Stimulated activated CD4-positive, alpha-beta T cell treated with anti-CD3 and anti-CD28 coated beads, TNF-alpha, amount 100 ng/mL, for 24 hours (primary cell): Measurements from ENCODE around the gene ITIH2.
"Not testable (repeated sequence)": the region's sequence is repeated elsewhere in the genome, so short reads cannot be mapped to it uniquely, and the experiment has no call there.

ENCODE experiments used
- DNase-seq, 3 experiments: peaks; one replicate each; pipeline ENCODE4 v3.0.0-alpha.2; 2020; ENCODE audit warnings: low read depth in 3 of 3

Gene ITIH2

DNA sequence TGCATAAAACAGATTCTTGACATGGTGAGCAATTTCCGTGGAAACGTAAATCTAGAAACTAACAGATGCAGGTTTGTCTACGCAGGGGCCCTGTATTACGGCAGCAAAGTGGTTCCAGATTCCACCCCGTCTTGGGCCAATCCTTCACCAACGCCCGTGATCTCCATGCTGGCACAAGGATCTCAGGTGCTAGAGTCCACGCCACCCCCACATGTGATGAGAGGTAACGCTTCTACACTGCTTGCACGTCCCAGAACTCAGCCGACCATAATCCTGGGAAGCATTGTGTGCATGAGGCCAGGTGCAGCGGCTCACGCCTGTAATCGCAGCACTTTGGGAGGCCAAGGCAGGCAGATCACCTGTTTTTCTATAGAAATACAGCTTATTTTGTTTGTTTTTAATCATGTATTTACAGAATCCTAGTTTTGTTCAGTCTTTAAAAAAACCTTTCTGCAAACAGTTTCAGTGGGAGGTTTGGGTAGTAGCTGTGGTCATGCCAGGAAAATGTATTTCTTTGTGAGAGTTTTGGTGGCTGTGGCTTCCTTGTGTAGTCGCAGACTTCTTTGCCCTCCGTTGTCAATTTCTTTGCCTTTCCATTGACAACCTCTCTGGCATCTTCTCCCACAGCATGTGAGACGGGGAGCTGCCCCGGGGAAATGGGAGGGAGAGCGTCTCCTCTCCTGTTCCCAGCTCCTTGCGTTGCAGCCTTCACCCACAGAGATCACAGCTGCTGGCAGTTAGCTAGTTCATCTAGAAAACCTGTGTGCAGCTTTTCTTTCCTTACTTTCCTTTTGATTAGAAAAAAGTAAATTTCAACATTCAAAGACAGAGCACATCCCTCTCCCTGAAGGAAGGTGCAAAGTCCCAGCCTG is 35.7 kb downstream of the ITIH2 start:
- no peak for DNase-seq

DNA sequence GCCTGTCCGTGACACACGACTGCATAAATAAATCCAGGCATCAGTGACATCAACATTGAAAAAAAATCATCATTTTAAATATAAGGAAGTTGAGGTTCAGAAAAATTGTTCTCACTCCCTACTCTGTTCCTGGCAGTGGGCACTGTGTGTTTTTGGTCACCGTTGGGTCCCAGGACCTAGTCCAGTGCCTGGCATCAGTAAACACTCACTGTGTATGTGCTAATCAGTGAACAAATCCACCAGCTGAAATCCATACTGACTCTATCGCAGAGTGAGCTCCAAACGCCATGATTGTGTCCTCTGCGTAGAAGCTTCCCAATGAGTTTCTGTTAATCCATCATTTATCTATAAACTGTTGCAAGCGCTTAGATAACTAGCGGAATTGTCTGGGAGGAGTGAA is 41.2 kb downstream of the ITIH2 start:
- DNase-seq: no peak

DNA sequence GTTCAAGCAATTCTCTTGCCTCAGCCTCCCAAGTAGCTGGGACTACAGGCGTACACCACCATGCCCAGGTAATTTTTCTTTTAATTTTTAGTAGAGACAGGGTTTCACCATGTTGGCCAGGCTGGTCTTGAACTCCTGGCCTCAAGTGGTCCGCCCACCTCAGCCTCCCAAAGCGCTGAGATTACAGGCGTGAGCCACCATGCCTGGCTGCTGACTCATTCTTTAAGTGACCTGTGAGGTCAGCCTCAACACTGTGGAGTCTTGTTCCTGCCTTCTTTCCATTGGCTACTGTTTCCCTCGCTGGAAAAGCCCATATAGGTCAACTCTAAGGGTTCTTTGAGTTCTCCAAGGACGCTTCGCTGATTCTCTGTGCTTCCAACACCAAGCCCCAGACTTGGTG is 45.5 kb downstream of the ITIH2 start:
- DNase-seq: not testable (repeated sequence)

DNA sequence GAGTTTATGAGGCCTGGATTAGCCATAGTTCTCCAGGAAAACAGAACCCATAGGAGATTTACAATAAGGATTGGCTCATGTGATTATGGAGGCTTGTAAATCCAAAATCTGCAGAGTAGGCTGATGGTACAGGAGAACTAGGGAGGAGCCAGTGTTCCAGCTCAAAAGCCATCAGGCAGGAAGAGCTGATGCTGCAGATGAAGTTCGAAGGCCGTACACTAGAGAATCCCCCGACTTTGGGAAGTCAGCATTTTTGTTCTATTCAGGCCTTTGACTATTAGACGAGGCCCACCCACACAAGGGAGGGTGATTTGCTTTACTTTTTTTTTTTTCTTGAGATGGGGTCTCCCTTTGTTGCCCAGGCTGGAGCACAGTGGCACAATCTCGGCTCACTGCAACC is 47.1 kb downstream of the ITIH2 start:
- no peak for DNase-seq

DNA sequence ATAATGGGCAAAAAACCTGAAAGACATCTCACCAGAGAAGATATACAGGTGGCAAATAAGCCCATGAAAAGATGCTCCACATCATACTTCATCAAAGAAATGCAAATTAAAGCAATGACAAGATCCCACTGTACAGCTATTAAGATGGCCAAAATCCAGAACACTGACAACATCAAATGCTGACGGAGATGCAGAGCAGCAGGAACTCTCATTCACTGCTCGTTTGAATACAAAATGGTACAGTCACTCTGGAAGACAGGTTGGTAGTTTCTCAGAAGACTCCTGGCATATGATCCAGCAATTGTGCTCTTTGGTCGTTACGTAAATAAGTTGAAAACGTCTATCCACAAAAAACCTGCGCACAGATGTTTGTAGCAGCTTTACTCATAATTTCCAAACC is 49.1 kb downstream of the ITIH2 start:
- DNase-seq: no peak

DNA sequence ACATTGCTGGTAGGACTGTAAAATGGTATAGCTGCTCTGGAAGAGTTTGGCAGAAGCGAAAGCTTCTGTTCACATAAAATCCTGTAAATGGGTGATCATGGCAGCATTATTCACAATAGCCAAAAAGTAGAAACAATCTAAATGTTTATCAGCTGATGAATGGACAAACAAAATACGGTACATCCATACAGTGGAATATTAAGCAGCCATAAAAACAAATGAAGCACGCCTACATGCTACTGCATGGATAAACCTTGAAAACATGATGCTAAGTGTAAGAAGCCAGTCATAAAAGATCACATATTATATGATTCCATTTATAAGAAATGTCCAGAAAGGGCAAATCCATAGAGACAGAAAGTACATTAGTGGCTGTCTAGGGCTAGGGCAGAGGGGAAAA is 52.0 kb downstream of the ITIH2 start:
- DNase-seq: no peak

DNA sequence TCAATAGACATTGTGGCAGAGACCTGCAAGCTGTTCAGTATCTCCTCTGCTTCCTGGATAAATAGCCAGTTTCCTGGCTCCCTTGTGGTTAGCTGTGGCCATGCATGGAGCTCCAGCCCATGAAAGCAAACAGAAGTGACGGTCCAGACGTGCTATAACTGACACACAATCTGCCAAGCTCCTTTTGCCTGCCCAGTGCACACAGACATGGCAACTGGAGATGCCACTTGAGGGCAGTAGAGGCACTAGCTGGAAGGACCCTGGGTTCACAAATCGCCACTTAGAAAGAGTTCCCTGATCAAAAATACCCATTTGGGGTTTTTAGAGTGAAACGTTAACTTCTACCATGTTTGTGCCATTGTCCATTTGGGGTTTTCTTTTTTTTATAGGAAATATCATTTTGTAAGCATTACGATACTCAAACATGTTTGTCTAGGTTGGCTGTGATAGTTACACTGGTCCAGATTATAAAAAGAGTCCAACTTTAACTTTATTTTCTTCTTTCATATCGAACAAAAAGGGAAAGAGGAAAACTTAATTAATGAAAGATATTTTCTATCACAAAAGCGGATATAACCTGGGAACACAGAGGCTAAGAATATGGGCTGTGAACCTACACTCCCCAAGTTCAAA is 53.4 kb downstream of the ITIH2 start:
- peak in 1 of 3 experiments; percentile 16 for DNase-seq

DNA sequence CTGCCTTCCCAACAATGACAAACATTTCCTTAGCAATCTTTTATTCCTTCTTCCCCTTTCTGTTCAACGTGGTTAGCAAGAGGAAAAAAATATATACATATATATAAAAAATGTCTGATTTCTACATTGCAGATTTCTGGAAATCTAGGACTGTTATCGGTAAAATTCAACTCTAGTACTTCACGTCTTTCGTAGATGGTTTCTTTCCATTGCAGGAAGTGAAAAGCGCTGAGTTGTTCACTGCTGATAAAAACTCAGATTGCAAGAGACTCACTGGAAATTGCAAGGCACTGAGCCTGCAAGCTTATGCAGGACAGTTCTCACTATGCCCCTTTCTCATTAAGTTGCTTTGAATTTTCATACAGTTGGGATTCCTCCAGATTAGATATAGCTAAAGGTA is 60.8 kb downstream of the ITIH2 start:
- DNase-seq: no peak

DNA sequence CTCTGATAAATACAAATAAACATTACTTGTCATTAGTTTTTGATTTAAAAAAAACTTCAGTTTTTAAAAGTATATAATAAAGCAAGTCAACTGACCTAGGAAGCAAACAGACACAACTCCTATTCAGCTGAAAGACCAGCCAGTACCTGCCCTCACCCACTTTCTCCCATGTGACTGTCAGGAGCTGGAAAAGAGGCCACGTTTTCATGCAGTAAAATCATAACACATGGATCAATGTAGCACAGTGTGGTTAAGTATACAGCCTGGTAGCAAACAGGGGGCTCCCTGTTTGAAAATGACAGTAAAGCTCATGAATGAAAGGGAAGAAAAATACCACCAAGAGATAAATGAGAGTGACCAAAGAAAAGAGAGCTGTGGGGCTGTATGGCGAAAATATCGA is 63.1 kb downstream of the ITIH2 start:
- DNase-seq: no peak

DNA sequence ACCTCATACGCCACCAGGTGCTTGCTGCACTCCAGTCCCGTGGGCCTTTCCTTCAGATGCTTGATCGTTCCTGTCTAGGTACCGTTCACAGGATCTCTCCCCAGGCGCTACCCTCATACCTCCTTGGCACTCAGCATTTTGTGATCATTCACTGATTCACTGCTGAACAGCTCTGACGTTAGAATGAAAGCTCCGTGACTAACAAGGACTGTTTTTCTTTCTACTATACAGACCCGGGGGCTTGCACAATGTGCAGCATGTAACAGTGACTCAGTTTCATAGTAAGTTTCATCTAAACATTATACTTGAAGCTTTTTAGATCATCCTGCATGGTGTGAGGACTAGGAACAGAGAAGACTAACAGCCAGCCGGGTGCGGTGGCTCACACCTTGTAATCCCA is 64.1 kb downstream of the ITIH2 start:
- no peak for DNase-seq

DNA sequence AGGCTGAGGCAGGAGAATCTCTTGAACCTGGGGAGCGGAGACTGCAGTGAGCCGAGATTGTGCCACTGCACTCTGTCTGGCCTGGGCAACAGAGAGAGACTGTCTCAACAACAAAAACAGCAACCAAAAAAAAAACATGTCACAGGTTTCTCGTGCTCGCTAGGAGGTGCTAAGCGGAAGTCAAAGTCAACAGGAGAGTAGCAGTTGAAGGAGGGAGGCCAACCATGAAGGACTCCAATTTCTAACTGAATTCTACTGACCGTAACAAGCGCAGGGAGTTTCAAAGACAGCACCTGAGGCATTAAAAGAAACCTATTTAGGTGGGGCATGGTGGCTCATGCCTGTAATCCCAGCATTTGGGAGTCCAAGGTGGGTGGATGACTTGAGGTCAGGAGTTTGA is 65.3 kb downstream of the ITIH2 start:
- DNase-seq: no peak

DNA sequence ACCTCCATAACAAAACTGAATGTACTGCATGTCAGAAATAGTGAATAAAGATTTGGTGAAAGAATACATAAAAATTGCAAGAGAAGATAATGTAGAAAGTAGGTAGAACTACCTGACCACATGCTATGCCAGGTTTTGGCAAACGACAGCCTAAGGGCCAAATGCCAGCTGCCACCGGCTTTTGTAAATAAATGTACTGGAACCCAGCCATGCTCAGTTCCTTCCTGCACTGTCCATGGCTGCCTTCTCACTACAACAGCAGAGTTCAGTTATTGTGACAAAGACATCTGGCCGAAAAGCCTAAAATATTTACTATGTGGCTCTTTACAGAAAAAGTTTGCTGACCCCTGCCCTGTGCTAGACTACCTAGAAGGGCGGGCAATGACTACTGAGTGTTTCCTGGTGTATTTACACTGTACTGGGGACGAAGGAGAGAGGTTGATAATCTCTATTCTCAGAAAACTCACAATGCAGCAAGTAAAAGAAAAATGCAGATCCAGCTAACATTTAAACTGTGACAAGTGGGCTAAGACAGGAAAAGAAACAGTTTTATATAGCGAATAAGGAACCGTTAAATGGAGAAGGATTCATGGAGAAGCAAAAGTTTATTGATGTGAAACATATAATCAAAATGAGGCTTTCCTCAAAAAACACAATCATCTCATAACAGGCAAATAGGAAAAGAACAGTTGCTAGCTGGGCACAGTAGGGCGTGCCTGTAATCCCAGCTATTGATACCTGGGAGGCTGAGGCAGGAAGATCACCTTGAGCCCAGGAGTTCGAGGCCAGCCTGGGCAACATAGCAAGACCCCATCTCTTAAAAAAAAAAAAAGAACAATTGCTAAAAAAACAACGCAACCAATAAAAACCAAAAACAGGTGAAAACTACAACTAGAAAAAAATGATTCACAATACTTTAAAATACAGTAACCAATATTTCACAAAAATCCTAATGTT is 71.0 kb downstream of the ITIH2 start:
- DNase-seq: no peak

DNA sequence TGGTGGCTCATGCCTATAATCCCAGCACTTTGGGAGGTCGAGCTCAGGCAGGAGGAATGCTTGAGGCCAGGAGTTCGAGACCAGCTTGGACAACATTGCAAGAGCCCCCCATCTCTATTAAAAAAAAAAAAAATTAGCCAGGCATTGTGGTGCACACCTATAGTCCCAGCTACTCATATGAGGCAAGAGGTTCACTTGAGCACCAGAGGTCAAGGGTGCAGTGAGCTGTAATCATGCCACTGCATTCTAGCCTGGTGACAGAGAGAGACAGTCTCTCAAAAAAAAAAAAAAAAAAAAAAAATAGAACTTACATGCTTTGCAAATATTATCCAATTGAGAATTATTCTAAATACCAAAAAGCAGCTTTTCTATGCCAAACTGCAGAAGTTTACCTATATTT is 73.7 kb downstream of the ITIH2 start:
- no peak for DNase-seq

DNA sequence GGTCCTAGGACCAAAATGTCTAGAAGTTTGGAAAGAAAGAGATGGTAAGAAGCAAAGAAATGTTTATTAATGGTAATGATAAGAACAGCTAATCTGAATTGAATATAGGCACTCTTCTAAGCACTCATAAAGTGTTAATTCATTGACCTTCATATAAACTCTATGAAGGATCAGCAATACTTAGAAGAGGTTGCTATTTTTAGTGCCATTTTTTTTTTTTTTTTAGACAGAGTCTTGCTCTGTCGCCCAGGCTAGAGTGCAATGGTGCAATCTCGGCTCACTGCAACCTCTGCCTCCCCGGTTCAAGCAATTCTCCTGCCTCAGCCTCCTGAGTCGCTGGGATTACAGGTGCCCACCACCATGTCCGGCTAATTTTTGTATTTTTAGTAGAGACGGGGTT is 79.1 kb downstream of the ITIH2 start:
- DNase-seq: not testable (repeated sequence)

DNA sequence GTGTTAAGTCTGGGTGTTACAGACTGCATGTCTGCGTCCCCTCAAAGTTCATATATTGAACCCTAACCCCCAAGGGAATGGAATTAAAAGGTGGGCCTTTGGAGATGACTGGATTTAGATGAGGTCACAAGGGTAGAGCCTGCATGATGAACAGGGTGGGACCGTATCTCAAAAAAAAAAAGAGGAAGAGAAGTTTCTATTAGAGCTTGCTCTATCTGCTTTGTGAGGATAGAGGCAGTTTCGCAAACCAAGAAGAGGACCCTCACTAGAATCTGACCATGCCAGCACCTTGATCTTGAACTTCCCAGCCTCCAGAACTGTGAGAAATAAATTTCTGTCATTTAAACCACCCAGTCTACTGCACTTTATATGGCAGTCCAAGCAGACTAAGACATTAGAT is 83.3 kb downstream of the ITIH2 start:
- DNase-seq: no peak

DNA sequence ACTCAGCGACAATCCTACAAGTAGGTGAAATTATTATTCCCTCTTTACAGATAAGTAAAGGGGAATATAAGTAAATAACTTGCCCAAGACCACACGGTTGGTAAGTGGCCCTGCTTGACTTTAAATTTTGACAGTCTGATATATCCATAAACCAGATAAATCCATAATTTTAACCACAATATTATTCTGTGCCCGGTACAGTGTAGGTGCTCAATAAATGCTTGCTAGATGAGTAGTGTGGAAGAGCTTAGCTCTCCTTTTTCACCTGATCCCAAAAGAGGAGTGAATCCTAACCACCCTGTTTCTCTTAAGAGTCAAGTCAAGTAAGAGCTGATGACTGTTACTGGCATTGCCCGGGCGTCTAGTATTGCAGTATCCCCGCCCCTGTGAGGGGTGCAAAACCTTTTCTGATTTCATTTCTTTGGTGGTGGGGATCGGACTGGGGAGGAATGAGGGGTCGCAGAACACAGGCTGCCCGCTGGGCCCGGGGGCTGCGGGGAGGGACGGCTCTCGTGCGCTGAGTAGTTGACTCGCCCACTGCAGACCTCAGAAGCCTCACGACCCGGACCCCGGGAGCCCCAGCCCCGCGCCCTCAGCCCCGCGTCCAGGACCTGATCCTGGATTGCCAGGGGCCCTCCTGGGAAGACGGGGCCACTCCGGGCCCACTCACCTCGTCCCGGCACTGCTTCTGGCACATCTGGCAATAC is 84.2 kb downstream of the ITIH2 start:
- DNase-seq: peak in 1 of 3 experiments; percentile 1

DNA sequence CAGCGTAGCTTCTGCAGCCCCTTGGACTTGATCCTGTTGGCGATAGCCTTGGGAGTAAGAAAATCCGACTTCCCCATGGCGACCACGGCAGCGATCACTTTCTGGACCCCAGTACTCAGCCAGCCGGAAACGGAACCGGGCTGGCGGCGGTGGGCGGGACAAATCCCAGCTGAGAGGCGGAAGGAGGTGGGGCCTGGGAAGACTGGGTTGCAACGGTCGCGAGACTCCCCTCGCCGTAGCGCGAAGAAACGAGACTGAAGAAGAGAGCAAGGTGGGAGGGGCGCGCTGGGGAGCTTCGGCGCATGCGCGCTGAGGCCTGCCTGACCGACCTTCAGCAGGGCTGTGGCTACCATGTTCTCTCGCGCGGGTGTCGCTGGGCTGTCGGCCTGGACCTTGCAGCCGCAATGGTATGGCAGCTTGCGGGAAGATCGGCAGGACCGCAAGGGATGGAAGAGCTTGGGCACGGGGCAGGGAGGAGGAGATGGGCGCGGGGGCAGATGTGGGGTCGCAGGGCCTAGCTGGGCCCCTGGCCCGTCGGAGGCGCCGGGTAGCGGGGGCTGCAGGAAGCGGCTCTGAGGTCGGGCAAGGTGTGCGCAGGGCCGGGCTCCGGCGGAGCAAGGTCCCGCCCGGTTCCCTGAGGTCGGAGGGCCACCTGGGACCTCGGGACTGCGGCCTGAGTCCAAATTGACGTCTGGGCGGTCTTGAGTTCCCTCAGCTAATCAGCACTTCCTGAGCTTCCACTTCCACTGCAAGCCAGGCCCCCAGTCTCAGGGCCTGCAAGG is 84.9 kb downstream of the ITIH2 start, which contains the start of the genes ATP5F1C and KIN:
ATP5F1C (plus strand) TSS at position 321 of the 782 bp plus-strand sequence; CDS start at position 352, 31 bp downstream.
KIN (minus strand) TSS at position 137 of the 782 bp plus-strand sequence; CDS start at position 77, 60 bp downstream.
- peak; percentile 94 to 97 (median 95) for DNase-seq

DNA sequence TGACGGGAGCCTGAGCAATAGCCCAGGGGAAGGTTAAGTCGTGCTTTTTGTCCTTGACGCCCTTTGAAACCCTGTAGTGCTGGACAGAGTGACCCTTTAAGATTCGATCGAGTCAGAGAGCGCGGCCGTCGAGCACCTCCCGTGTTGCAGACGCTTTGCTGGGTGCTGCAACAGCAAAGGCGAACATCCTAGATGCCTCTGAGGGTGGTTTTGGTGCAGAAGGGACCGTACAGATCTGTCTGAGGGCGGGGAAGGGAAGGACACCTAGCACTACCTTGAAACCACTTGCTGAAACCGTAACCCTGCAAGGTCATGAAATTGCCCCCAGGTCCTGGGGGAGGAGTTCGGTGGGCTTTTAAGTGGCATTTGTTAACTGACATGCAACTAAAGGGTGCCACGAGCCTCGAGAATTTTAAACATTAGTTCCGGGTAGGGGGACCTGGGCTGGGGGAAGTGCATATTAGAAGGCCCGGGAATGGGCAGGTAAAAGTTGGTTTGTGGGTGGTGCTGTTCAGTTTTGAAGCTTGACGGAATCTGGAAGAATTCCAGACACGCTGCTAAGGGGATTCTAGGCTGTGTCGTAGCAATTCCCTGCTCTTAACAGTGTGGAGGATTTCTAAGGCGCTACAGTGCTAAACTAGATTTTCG is 85.6 kb downstream of the ITIH2 start:
- DNase-seq: peak in 2 of 3 experiments; percentile 7 to 19

DNA sequence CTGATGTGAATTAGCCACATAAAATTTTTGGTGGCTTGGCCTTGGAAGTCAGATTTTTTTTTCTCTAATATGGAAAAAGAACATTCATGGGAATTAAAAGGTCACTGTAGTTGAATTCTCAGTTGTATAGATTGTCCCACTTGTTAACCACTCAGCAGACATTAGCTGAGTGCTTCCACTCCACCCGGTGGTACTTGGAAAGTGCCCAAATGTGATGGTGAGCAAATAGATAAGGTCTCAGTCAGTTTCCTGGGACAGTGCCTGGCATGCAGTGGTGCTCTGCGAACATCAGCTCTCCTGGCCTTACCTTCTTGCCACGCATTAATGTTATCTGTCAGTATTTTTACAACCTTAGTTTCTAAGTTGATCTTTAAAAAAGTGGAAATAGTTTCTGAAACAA is 86.3 kb downstream of the ITIH2 start:
- no peak for DNase-seq

DNA sequence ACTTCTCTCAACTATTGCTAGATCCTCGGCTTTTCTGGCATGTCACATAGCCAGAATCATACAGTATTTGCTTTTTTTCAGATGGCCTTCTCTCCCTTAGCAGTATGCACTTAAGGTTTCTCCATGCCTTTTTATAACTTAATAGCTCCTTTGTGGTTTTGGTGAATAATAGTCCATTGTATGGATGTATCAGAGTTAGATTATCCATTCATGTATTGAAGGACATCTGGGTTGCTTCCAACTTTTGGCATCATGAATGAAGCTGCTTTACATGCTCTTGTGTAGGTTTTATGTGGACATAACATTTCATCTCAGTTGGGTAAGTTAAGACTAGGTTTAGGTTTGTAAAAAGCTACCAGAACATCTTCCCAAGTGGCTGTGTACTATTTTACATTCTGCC is 89.4 kb downstream of the ITIH2 start:
- DNase-seq: no peak
